Stimulated activated CD8-positive, alpha-beta memory T cell treated with anti-CD3 and anti-CD28 coated beads, Interleukin-12 subunit alpha, Interleukin-12 subunit beta, amount 100 ng/mL, for 1 hour (primary cell): Measurements from ENCODE around the gene CCDC74A.
"Not testable (repeated sequence)": the region's sequence is repeated elsewhere in the genome, so short reads cannot be mapped to it uniquely, and the experiment has no call there.

ENCODE experiments used
- DNase-seq: peaks from one replicate; pipeline ENCODE4 v3.0.0-alpha.2; 2020; ENCODE audit warnings: low read depth

The CCDC74A gene

GRCh38 chr2:131503587-131503986, 24.1 kb upstream of the CCDC74A start:
- not testable (repeated sequence) for DNase-seq

GRCh38 chr2:131504082-131504750, 23.5 kb upstream of the CCDC74A start:
- DNase-seq, result not testable (repeated sequence)

GRCh38 chr2:131509615-131510014, 18.1 kb upstream of the CCDC74A start:
- no peak for DNase-seq

- DNase-seq, result not testable (repeated sequence)
These were observed 16.3 kb upstream of the CCDC74A start for GRCh38 chr2:131511291-131511968.

GRCh38 chr2:131511969-131512870, 15.5 kb upstream of the CCDC74A start:
- DNase-seq, result not testable (repeated sequence)

- not testable (repeated sequence) for DNase-seq
These were observed 13.1 kb upstream of the CCDC74A start for GRCh38 chr2:131514408-131515166.

- DNase-seq, result not testable (repeated sequence)
These were observed 12.5 kb upstream of the CCDC74A start for GRCh38 chr2:131515235-131515634.

- no peak for DNase-seq
These were observed 11.7 kb upstream of the CCDC74A start for GRCh38 chr2:131516011-131516410.

GRCh38 chr2:131516621-131517020, 11.1 kb upstream of the CCDC74A start:
- DNase-seq, result not testable (repeated sequence)

GRCh38 chr2:131517106-131517831, 10.4 kb upstream of the CCDC74A start:
- DNase-seq, result no peak

GRCh38 chr2:131517856-131518255, 9.8 kb upstream of the CCDC74A start:
- not testable (repeated sequence) for DNase-seq

- not testable (repeated sequence) for DNase-seq
These were observed 9.2 kb upstream of the CCDC74A start for GRCh38 chr2:131518531-131518930.

GRCh38 chr2:131519466-131519865, 8.2 kb upstream of the CCDC74A start:
- no peak for DNase-seq

- not testable (repeated sequence) for DNase-seq
These were observed 7.7 kb upstream of the CCDC74A start for GRCh38 chr2:131519871-131520470.

GRCh38 chr2:131520526-131520925, 7.2 kb upstream of the CCDC74A start:
- DNase-seq, result no peak

- DNase-seq, result not testable (repeated sequence)
These were observed 6.2 kb upstream of the CCDC74A start for GRCh38 chr2:131521524-131521923.

- no peak for DNase-seq
These were observed 5.5 kb upstream of the CCDC74A start for GRCh38 chr2:131521961-131522781.

GRCh38 chr2:131525256-131525655, 2.4 kb upstream of the CCDC74A start:
- DNase-seq, result not testable (repeated sequence)

- not testable (repeated sequence) for DNase-seq
These were observed 1.5 kb downstream of the CCDC74A start for GRCh38 chr2:131528981-131529863.
